Hippocampal formation (tissue), 2 donors: ENCODE measurements around the gene TMEM14A.
A peak's percentile ranks its signal among the peaks of the same experiment; 100 is the strongest.
"Not testable (repeated sequence)": the region's sequence is repeated elsewhere in the genome, so short reads cannot be mapped to it uniquely, and the experiment has no call there.

ENCODE experiments used
- DNase-seq, 2 donors: peaks; one replicate each; lab custom pipeline; 2025; lab: John Stamatoyannopoulos, UW

The TMEM14A gene

GRCh38 chr6:52657870-52658269 lies 13.0 kb upstream of the TMEM14A start:
- DNase-seq = no peak

DNA sequence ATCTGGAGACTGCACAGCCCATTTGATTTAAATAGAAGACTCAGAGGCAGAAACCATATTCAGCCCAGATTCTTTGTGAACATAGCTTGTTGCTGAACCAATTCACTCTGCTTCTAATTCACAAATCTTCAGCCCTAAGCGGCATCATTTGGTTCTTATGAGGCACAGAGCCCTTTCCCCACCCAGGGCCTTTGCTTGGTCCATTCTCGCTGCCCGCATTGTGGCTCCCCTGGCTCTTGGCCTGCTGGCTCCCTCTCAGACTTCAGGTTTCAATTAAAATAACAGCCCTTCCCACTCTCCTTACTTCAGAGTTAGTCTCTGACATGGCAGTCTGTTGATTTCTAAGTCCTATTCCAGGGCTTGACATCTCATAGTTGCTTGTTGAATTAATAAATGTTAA lies 9.4 kb upstream of the TMEM14A start:
- DNase-seq = no peak

- no peak for DNase-seq
Measured at GRCh38 chr6:52662031-52662430, 8.9 kb upstream of the TMEM14A start.

DNA sequence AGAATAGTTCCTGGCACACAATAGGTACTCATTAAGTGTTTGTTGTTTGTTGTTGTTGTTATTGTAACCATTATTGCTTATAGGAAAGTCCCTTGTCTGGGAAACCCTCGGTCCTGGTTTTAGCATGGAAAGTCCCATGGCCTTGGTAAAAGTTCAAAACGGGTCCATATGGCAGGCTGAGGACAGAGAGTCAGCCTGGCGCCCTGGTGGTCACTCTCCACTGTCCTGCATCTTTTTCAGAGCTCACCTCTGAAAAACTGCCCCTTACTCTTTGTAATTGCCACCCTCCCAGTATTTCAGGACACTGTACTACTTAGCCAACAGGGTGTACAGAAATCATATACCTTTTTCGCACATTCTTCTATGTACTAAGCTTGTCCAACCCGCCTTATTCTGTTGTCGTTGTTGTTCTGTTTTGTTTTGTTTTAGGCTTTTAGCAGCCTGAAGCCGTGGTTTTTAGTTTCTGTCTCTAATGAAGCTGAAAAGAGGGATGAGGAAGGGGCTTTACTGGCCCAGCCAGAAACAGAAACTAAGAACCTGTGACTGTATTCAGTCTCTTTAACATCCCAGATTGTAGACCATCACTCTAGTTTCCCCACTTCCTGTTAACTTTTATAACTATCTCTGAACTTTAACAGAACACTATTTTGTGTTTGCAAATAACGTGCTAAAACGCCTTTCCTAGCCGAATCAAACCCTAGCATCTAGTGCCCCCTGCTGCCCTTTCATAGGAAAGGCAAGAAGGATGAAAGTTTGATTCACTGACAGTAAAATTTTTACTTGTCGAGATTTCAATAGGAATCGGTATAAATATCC lies 7.6 kb upstream of the TMEM14A start:
- DNase-seq = peak; percentile 16 to 86

GRCh38 chr6:52663936-52664185 lies 7.1 kb upstream of the TMEM14A start:
- no peak for DNase-seq

DNA sequence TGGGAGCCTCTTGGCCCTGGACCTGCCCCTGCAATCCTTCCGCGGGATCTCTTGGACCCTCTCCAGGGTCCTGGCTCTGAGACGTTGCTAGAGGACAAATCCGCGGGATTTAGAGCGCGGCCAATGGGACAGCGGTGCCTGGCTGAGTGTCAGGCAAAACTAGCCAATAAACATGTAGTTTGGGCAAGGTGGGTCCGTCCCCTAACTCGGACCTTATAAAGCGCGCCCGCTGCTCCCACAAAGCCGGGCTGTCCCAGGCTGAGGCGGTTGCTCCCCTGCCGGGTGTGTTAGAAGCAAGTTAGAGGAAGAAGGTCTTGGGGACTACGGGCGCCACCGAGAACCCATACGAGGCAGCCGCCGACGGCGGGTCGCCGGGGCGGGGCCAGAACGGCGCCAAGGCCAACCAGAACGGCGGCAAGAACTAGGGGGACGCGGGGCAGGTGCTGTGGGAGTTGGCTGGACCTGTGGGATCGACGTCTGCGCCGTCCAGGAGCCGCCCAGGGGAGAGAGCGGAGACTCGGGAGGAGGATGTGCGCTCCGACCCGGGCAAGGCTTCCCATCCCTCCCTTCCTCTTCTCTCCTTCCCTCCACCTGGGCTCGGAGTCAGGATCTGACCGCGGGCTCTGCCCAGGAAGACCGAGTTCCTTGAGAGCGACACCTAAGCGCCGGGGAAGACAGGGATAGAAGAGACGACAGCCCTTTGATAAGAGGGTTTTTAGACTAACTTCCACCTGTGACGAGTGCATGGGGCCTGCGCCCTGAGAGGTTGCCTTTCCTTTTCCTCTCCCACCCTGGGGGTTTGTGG lies 6.5 kb upstream of the TMEM14A start:
- DNase-seq = peak; percentile 83 to 85

GRCh38 chr6:52664991-52665686 lies 5.8 kb upstream of the TMEM14A start:
- DNase-seq = no peak

- DNase-seq = no peak
Measured at GRCh38 chr6:52666071-52666470, 4.8 kb upstream of the TMEM14A start.

GRCh38 chr6:52666523-52666922 lies 4.4 kb upstream of the TMEM14A start:
- DNase-seq = no peak

DNA sequence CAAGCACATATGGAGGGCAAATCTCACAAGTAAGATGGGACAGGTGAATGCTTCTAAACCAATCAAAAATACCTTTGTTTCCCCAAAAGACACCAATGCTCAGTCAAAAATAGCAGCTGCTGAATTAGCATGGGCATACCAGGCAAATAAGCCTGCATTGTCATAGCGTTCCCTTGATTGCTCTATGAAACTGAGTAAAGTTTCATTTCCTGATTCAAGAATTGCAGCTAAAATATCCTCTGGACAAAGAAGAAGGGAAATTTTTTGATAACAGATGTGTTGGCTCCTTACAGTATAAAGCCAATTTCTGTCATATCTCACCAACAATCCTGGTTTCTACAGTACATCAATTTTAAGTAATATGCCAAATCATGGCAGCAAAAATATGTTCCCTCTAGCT lies 3.3 kb upstream of the TMEM14A start:
- DNase-seq = no peak

DNA sequence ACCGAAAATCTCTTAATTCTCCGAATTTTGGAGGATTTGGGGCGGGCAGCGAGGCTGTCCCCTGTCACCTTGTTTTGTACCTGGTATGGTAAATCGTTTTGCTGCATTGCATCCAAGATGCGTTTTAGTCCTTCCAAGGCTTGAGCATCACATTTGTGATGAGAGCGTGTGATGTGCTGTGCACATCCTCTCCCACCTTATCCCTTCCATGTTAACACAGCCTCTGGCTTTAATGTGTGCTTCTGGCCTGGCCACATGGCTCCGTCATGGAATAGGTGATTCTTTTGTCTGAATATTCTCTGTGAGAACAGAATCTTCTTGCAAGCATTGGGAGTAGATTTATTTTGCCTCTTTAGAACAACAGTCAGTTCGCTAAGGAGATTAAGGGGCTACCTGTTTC lies 763 bp downstream of the TMEM14A start:
- no peak for DNase-seq

DNA sequence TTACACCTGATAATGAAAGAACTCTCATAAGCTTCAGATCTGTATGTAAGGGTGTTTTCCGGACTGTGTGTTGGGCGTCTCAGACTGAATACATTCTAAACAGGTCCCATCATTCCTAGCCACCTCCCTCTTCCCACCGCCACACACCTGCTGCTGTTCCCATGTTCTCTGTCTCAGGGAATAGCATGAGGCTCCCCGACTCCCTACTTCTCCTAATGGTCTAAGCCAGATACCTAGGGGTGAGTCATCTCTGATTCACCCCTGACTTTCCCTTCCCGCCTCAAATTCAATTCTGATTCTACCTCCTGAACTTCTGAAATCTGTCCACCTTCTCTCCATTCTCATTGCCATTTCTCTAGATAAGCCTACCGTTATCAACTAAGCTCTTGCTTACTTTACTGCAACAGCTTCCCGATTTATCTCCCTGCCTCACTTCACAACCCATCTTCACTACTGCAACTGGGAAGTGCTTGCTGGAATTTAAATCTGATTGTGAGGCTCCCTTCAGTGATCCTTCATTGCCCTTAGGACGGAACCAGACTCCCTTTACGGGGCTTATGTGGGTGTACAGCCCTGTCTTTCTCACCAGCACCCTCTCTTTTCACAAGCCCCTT lies 1.6 kb downstream of the TMEM14A start:
- DNase-seq = no peak

DNA sequence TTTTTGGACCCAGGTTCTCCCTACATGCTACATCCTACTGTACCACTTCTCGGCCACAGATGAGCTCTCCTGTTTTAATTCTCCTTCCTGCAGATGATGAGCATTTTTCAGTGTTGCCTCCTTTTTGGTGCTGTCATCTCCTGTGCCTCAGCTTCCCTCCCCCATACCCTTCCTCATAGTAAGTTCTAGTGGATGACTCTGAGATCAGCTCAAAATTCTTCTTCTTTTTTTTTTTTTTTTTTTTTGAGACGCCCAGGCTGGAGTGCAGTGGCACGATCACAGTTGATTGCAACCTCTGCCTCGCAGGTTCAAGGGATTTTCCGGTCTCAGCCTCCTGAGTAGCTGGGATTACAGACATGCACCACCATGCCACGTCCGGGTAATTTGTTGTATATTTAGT lies 3.8 kb downstream of the TMEM14A start:
- no peak for DNase-seq

DNA sequence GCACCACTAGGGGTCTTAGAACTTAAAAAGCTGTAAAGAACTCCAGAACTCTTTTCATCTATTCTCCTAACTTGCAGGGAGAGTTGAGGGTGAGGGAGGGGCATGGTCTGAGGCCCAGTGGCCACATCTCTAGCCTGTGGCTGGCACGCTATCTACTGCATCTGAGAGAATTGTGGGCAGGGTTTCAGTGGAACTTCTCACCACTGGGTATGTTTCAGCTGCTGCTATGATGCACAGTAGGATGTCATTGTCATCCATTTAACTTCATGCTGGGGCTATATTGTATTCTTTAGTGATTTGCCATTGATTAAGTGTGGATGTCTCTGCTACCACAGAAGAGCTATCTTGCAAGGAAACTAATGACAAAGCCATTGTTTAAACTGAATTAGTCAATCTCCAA lies 4.5 kb downstream of the TMEM14A start:
- no peak for DNase-seq

DNA sequence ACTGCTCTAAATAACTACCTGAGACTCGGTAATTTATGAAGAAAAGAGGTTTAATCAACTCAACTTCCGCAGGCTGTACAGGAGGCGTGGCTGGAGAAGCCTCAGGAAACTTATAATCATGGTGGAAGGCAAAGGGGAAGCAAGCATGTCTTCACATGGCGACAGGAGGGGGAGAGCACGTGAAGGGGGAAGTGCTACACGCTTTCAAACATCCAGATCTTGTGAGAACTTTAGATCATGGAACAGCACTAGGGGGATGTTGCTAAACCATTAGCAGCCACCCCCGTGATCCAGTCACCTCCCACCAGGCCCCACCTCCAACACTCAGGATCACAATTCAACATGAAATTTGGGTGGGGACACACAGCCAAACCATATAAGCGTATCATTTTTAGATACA lies 5.7 kb downstream of the TMEM14A start:
- DNase-seq = not testable (repeated sequence)

- DNase-seq = no peak
Measured at GRCh38 chr6:52681416-52681815, 10.5 kb downstream of the TMEM14A start.

DNA sequence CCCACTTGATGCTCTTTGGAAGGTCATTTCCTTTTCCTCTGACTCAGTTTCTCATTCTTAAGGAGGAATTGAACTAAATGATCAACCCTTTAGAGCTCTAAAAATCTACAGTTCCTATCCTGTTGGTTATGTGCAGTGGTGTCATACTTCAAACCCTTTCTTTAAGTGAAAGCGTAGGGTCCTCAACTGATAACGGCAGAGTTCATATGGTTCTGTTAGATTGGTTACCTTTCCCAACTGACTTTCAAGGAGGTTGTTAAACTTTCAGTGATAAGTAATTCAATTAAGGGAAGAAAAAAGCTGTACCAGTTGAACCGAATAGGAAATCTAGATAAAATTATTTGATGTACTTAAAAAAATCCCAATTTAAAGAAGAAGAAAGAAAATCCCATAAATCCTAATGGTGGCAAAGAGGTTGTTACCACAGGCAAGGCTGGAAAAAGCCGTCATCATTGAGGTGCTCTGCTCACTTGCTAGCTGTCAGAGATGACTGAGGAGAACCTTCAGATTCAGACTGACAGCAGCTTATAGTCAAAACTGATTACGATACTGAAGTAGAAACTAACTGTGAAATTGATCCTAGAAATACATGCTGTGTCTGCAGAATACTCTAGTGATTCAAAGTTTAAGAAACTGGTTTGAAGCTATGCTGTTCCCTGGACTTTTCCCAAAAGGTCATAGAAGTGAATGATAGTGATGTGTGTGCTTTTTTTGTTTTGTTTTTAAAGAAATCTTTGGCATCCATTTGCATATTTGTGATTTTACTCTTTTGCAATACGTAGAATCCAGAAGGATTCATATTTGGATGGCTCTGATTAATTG lies 16.2 kb downstream of the TMEM14A start:
- DNase-seq = no peak

- DNase-seq = no peak
Measured at GRCh38 chr6:52689857-52690256, 18.9 kb downstream of the TMEM14A start.

GRCh38 chr6:52691718-52692117 lies 20.8 kb downstream of the TMEM14A start:
- no peak for DNase-seq

GRCh38 chr6:52693773-52694172 lies 22.9 kb downstream of the TMEM14A start:
- DNase-seq = no peak

DNA sequence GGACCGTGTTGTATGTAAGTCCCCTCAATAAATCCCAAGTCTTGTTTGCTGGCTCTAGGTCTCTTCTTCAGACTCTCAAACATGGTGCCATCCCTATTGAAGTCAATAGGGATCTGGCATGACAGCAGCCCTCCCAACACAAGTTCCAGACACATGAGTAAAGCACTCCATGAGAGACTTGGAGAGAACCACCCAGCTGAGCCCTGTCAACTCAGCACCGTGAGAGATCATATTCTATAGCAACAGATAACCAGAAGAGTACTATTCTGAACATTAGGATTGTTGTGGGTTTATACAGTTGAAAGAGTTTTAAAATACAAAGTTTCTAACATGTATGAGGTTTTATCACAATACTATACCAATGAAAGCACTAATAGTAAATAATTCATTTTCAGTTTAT lies 23.5 kb downstream of the TMEM14A start:
- no peak for DNase-seq

- no peak for DNase-seq
Measured at GRCh38 chr6:52696418-52696817, 25.5 kb downstream of the TMEM14A start.
